T-helper 2 cell treated with Interferon-gamma antibody and Interleukin-4, amounts not matched to agents 5 μg/mL and 100 μg/mL, for 36 hours (primary cell): ENCODE data around the gene SYT3.

Source experiments
- DNase-seq: peaks from one replicate; pipeline ENCODE4 v3.0.0; 2021; ENCODE audit warnings: low spot score
- H3K27ac Mint-ChIP-seq: one replicate; pipeline ENCODE4 v1.8.0; 2021; ENCODE audit warnings: mild to moderate bottlenecking, mixed read lengths
- H3K27me3 Mint-ChIP-seq: one replicate; pipeline ENCODE4 v1.8.0; 2021; ENCODE audit warnings: low read depth, mixed read lengths
- H3K36me3 Mint-ChIP-seq: one replicate; pipeline ENCODE4 v1.8.0; 2021; ENCODE audit warnings: low read depth, mixed read lengths
- H3K4me1 Mint-ChIP-seq: one replicate; pipeline ENCODE4 v1.8.0; 2021; ENCODE audit warnings: low read depth, mixed read lengths
- H3K4me3 Mint-ChIP-seq: one replicate; pipeline ENCODE4 v1.8.0; 2022; ENCODE audit warnings: mild to moderate bottlenecking, moderate library complexity, mixed read lengths
- H3K9me3 Mint-ChIP-seq: one replicate; pipeline ENCODE4 v1.8.0; 2021; ENCODE audit warnings: mixed read lengths

SYT3 gene

DNA sequence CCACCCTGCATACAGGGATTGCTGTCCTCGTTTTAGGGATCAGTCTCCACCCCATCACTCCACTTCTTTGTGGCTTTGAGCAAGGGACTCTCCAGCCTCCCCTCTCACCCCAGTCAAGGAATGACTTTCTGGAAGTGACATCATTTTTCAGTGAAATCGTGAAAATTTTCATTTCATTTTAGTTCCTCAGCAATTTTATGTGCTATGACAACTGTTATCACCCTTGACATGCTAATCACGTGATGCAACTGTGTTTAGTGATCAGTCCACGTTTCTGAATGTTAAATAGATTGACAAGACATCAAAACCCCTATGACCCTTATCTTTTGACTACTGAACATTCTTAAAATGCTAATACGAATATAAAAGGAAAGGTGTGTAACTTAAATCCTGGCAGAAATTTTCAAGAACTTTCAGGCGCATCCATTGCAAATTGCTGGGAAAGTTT lies 17.6 kb upstream of the SYT3 start:
- peaks cover 19% of the 10 kb centered on the region for H3K9me3 Mint-ChIP-seq
- no peak overlapping the region for H3K27ac Mint-ChIP-seq
- DNase-seq = no peak
- H3K27me3 Mint-ChIP-seq = peaks cover 31% of the 10 kb centered on the region
- peak overlapping the region; percentile 24 for H3K4me3 Mint-ChIP-seq
- no peaks in the 10 kb centered on the region for H3K36me3 Mint-ChIP-seq
- peaks cover 10% of the 10 kb centered on the region for H3K4me1 Mint-ChIP-seq

DNA sequence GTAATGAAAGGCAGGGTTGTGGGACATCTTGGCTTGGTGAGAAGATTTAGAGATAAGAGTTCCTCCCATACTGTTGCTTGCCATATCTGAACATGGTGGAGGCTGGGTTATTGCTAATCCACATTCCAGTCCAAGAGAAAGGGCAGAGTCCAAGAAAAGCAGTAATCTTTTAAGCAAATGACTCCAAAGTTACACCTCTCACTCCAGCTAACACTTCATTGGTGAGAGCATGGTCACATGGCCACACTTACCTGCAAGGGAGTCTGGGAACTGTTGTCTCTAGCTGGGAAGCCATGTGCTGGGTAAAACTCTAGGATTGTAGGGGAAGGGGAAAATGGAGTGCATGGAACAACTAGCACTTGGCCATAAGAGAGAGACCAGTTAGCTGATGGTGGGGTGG lies 15.2 kb upstream of the SYT3 start:
- Mint-ChIP-seq H3K4me3 (no peak overlapping the region), H3K4me1 (peaks cover 12% of the 10 kb centered on the region), H3K9me3 (peaks cover 19% of the 10 kb centered on the region), H3K36me3 (no peaks in the 10 kb centered on the region), H3K27me3 (peaks cover 23% of the 10 kb centered on the region), H3K27ac (no peak overlapping the region)
- DNase-seq = no peak

DNA sequence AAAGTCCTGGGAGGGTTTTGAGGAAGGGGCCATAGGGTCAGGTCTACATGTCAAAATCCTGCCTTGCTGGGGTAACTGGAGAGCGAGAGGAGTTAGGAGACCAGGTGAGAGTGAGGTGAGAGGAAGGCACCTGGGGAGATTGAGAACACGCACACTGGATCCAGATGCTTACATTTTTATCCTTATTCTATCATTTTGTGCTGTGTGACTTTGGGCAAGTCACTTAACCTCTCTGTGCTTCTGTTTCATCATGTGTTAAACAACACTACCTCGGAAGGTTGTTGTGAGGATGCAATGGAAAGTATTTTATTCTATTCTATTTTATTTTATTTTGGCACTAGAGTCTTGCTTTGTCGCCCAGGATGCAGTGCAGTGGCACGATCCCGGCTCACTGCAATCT lies 13.0 kb upstream of the SYT3 start:
- no peak for DNase-seq
- Mint-ChIP-seq H3K9me3 (peaks cover 12% of the 10 kb centered on the region), H3K4me1 (peaks cover 7% of the 10 kb centered on the region), H3K36me3 (no peaks in the 10 kb centered on the region), H3K27me3 (peaks cover 21% of the 10 kb centered on the region), H3K4me3 (no peak overlapping the region), H3K27ac (no peak overlapping the region)

DNA sequence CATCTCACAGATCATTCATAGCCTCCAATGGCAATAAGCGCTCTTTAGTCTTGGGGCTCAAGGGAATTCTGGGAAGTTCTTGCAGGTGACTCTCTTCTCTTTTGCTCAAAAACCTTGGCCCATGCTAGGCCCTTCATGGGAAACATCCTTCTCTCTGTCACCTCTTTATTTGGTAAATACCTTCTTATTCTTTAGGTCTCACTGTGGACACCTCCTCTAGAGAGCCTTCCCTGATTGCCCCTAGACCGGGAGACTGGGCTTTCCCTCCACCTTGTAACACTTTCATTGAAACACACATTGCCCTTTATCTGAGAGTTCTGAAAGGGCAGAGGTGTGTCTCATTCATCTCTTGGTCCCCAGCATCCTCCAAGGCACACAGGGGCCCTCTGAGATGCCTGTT lies 11.5 kb upstream of the SYT3 start:
- peaks cover 4% of the 10 kb centered on the region for H3K4me1 Mint-ChIP-seq
- no peaks in the 10 kb centered on the region for H3K36me3 Mint-ChIP-seq
- DNase-seq = no peak
- no peak overlapping the region for H3K27ac Mint-ChIP-seq
- peaks cover 5% of the 10 kb centered on the region for H3K9me3 Mint-ChIP-seq
- H3K4me3 Mint-ChIP-seq = no peak overlapping the region
- peaks cover 16% of the 10 kb centered on the region for H3K27me3 Mint-ChIP-seq

DNA sequence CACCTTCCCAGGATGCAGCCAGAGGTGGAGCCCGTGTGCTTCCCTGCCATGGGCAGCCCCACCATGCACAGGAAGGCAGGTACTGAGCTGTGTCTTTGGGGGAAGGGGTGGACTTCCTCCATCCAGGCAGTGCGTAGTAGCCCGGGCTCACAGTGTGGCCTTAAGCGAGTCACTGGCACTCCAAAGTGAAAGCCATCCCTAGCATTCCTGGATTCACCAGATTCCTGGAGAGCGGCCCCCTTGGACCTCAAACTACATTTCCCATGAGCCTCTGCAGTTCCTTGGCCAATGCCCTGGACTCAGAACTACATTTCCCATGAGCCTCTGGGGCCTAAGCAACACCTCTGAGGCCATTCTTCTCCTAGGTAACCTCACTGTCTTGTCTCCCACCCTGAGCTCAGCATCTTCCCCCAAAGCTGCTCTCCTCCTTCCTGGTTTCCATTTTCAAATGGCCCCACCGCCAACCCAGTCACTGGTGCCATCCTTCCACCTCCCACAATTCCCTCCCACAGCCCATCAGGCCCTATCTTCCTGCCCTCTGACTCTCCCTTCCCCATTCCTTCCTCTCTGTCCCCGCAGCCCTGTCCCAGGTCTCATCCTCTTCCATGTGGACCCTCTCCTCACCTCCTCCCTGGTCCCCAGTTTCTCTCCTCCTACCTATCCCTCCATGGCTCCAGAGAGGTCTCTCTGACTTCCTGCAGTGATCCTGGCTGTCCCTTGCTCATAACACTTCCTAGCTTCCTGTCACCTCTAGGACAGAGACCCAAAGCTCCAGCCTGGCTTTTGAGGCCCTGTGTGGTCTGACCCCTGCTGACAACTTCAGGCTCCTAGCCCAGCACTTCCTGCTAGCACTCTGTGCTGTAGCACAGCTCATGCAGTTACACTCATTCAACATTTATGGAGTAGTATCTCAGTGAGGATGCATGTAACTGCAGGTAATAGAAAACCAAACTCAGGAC lies 10.0 kb upstream of the SYT3 start, which contains the start of gene C19orf81:
Gene C19orf81, plus strand, starts transcription at position 13 of the 959 bp plus-strand sequence. Its CDS starts 0 bp downstream, at position 13.
- DNase-seq = no peak
- Mint-ChIP-seq H3K4me1 (peaks cover 4% of the 10 kb centered on the region), H3K27ac (no peak within 1 kb of the TSS), H3K27me3 (peaks cover 11% of the 10 kb centered on the region), H3K4me3 (no peak within 1 kb of the TSS), H3K9me3 (peaks cover under 1% of the 10 kb centered on the region), H3K36me3 (no peaks in the 10 kb centered on the region)

DNA sequence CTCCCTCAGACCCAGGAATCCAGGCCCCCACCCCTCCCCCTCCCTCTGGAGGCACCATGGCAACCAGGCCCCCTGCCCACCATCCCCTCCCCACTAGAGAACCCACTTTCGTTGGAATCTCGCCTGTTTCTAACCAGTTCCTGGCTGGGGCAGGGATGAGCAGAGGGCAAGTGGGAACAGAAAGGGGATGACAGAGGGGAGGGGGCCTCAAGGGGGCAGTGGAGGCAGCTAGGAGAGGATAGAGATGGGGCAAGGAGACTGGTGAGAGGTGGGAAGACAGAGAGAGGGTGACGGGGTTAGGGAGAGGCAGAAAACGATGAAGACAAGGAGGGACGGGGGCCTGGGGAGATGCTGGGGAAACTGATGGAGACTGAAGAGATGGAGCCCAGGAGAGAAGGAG lies 9.0 kb upstream of the SYT3 start:
- Mint-ChIP-seq H3K9me3 (no peaks in the 10 kb centered on the region), H3K4me1 (peaks cover 4% of the 10 kb centered on the region), H3K27me3 (peaks cover 9% of the 10 kb centered on the region), H3K36me3 (no peaks in the 10 kb centered on the region), H3K4me3 (no peak overlapping the region), H3K27ac (no peak overlapping the region)
- DNase-seq = no peak

DNA sequence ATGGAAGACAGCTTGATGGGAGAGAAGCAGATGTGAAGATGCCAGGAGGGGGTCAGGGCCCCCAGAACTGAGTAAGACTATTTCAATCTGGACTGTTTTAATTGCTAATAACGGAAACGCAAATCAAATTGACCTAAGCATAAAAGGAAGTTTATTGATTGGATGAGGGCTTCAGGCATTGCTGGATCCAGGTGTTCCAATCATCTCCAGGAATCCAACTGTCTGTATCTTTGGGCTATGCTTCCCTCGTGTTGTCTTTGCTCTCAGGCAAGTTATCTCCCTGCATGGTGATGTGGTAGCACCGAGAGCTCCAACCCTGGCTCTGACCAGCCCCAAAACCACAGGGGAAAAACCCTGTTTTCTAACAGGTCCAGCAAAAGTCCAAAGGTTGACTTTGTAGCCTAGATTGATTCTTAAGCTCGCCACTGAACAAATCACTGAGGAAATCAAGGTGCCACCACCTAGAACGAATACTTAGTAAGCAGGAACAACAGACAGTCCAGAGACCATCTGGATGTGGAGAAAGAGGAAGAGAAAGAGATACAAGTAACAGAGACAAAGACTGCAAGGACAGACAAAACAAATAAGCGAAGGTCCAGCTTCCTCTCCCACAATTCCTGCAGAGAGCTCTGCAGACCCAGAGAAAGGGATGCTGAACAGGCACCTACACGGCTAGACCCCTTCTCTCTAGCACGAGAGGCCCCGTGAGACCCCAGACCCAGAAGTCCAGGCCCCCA lies 8.4 kb upstream of the SYT3 start:
- Mint-ChIP-seq H3K9me3 (no peaks in the 10 kb centered on the region), H3K27ac (no peak overlapping the region), H3K27me3 (peaks cover 9% of the 10 kb centered on the region), H3K36me3 (no peaks in the 10 kb centered on the region), H3K4me3 (no peak overlapping the region), H3K4me1 (peaks cover 4% of the 10 kb centered on the region)
- DNase-seq = no peak

DNA sequence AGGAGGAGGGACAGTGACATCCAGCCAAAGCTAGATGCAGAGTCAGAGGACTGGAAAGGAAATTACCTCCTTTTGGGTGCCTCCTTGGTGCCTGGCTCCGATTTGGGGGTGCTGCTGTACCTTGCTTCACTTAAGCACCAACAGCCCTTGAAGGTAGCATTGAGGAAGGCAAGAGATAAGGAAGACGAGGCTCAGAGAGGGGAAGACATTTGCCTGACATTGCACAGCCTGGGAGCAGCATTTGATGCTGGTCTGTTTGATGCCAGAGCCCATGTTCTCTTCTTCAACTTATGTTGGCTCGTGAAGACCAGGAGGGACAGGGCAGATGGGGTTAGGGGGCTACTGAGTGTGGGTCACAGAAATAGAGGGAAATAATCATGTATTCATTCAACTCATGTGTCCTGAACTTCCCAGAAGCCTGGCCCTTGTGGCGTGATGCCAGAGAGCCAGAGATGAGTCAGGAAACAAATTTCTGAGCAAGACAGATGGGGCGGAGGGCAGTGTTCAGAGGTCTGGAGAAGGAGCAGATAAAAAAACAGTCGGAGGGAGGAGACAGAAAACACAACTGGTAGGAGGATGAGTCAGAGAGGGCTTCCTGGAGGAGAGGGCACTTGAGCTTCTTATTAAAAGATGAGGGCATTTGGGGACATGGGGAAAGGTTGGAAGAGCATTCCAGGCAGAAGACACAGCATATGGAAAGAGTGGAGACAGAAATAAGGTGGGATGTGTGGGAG lies 6.6 kb upstream of the SYT3 start:
- Mint-ChIP-seq H3K27me3 (peaks cover 4% of the 10 kb centered on the region), H3K4me1 (peaks cover 4% of the 10 kb centered on the region), H3K36me3 (no peaks in the 10 kb centered on the region), H3K9me3 (no peaks in the 10 kb centered on the region), H3K27ac (no peak overlapping the region), H3K4me3 (no peak overlapping the region)
- DNase-seq = no peak

DNA sequence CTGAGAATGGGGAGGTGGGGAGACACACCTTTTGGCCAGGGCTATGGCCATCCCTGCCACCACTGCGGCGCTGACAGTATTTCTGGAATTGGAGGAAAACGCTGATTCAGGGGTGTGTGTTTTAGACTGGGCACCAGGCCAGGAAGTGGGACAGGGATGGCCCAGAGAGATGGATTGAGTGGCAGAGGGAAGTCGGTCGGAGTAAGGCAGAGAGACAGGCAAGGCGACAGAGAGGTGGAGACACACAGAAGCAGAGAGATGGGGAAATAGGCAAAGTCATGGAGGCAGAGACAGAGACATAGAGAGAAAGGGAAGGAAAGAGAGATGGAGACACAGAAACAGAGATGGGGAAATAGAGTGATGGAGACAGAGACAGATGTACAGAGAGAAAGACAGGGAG lies 5.4 kb upstream of the SYT3 start:
- H3K4me3 Mint-ChIP-seq = no peak overlapping the region
- H3K4me1 Mint-ChIP-seq = peaks cover 4% of the 10 kb centered on the region
- no peaks in the 10 kb centered on the region for H3K36me3 Mint-ChIP-seq
- H3K9me3 Mint-ChIP-seq = no peaks in the 10 kb centered on the region
- peaks cover 12% of the 10 kb centered on the region for H3K27me3 Mint-ChIP-seq
- H3K27ac Mint-ChIP-seq = no peak overlapping the region
- DNase-seq = no peak

DNA sequence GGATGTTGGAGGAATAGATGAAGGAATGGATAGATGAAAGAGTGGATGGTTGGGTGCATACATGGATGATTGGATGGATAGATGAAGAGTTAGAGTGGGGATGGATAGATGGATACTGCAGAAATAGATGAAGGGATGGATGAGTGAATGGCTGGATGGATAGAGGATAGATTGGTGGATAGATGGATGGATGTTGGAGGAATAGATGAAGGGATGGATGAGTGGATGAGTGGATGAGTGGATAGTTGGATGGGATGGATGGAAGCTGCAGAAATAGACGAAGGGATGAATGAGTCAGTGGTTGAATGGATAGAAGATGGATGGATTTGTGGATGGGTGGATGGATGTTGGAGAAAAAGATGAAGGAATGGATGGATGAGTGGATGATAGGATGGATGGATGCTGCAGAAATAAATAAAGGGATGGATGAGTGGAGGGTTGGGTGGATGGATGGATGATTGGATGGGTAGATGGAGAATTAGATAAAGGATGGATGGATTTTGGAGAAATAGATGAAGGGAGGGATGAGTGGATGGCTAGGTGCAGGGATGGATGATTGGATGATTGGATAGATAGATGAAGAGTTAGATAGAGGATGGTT lies 4.7 kb upstream of the SYT3 start:
- H3K4me1 Mint-ChIP-seq = no peaks in the 10 kb centered on the region

DNA sequence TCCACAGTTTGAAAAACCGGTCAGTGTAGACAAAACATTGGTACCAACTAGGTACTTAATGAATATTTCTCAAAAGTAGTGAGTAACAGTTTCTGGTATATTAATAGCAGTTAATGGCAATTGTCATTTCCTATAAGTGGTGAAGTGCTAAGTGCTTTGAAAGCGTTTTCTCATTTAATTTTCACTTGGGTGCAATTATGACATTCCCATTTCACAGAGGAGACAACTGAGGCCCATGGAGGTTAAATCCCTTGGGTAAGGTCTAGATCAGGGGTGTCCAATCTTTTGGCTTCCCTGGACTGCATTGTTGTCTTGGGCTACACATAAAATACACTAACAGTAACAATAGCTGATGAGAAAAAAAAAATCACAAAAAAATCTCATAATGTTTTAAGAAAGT lies 687 bp upstream of the SYT3 start:
- DNase-seq = no peak
- Mint-ChIP-seq H3K36me3 (no peaks in the 10 kb centered on the region), H3K27ac (no peak overlapping the region), H3K4me1 (peaks cover 2% of the 10 kb centered on the region), H3K9me3 (peaks cover 2% of the 10 kb centered on the region), H3K27me3 (peaks cover 38% of the 10 kb centered on the region), H3K4me3 (no peak overlapping the region)

More for the DNA sequence above, 4.7 kb upstream of the SYT3 start:
- no peaks in the 10 kb centered on the region for H3K9me3 Mint-ChIP-seq
- H3K27me3 Mint-ChIP-seq = peaks cover 16% of the 10 kb centered on the region
- no peak for DNase-seq
- no peaks in the 10 kb centered on the region for H3K36me3 Mint-ChIP-seq
- H3K27ac Mint-ChIP-seq = no peak overlapping the region
- no peak overlapping the region for H3K4me3 Mint-ChIP-seq

DNA sequence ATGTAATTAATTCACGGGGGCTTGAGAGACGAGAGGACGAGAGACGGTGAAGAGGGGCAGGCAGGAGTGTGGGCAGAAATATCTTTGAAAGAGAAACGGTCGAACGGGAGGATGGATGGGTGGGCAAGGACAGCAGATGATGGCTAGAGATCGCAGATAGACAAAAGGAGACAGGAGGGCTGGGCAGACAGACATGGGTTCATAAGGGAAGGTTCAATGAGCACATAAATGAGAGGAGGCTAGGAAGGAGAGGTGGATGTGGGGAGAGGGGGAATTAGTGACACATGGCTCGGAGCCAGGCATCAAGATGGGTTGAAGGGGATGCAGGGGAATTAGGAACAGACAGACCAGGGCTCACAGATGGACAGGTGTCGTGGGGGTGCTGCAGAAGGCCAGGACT lies 1.1 kb downstream of the SYT3 start:
- DNase-seq = no peak
- Mint-ChIP-seq H3K9me3 (peaks cover 10% of the 10 kb centered on the region), H3K4me3 (no peak overlapping the region), H3K36me3 (no peaks in the 10 kb centered on the region), H3K27me3 (peaks cover 38% of the 10 kb centered on the region), H3K27ac (no peak overlapping the region), H3K4me1 (peaks cover 2% of the 10 kb centered on the region)

DNA sequence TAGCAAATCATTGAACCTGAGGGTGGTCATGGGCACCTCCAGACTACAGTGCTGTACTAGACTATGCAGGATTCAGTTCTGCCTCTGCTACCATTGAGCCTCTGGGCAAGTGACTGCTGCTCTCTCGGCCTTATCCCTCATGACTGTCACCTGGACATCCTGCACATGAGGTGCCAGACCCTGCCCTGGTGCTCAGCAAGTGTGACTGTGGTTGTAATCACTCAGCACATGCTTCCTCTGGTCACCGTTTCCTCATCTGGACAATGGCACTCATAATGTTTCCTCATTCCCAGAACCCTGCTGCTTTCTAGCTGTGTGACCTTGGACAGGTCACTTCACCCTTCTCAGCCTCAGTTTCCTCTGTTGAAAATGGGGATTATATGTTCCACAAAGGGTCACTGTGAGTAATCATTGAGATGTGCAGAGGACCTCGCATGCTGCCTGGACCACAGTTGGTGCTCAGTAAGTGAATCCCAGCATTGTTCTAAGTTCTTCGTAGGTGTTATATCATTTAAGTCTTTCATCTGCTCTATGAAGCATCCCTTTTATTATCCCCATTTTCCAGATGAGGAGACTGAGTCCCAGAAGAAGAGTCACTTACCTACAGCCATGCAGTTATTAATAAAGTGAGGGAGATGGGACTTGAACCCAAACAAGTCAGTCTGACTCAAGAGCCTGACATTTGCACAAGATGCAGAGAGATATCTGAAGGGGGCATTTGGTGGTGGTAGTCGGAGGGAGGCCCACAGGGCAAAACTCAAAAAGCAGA lies 3.2 kb downstream of the SYT3 start:
- no peaks in the 10 kb centered on the region for H3K36me3 Mint-ChIP-seq
- peaks cover 2% of the 10 kb centered on the region for H3K4me1 Mint-ChIP-seq
- DNase-seq = no peak
- no peak overlapping the region for H3K27ac Mint-ChIP-seq
- H3K4me3 Mint-ChIP-seq = no peak overlapping the region
- peaks cover 38% of the 10 kb centered on the region for H3K27me3 Mint-ChIP-seq
- peaks cover 17% of the 10 kb centered on the region for H3K9me3 Mint-ChIP-seq
